GM19351 (cell line): ENCODE measurements around the gene ASTL.
A peak's percentile ranks its signal among the peaks of the same experiment; 100 is the strongest.

Experiments
- ATAC-seq: cut with Tn5 transposase; IDR thresholded peaks from one replicate; pipeline ENCODE4 v1.9.1; 2021; ENCODE audit warnings: mild to moderate bottlenecking, moderate library complexity; ENCODE audit not compliant: unreplicated experiment

The ASTL gene

DNA sequence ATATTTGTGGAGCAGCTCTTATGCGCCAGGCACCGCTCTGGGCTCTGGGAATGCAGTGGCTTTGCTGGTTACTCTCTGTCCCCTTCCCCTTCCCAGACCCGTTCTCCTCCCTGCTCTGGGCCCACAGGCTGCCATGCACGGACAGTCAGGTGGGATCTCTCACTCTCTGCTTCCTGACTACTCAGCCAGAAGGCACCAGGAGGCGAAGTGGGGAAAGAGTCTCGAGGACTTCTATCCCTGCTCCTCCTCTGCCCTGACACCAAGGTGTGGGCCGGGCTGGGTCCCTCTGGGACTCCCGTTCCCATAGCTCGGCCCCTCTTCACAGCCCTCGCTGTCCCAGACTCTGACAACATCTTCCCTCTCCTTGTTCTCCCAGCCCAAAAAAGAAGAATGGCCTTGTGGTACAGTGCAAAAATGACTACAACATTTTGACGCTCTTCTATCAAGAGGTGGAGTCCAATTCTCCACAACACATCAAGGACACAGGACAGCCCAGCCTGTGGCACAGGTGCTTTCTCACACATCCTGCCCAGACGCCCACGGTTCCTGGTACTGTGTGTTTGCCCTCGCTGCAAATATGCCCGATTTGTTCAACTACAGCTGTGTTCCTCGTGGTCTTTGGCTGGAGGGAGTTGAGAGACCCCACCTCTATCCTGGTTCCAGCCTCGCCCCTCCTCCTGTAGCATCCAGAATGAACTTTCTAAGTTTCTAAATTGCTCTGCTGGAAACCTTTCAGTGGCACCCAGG is 21.0 kb upstream of the ASTL start:
- ATAC-seq = no peak

DNA sequence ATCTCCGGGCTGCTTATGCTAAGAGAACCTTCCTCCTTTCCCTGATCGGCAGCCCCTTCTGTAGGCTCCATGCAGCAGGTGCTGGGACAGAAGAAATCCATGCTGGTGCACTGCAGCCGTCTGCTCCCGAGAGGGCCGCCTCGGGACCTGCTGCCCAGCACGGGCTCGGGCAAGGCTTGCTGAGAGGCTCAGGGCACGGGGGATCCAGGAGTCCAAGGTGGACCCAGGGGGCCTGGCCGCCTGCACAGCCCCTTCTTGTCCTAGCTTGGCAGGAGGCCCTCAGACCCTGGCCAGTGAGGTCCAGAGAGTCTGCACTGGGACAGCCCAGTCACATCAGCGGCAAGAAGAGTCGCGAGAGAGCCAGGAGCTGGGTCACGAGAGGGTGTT is 20.2 kb upstream of the ASTL start:
- ATAC-seq = no peak

DNA sequence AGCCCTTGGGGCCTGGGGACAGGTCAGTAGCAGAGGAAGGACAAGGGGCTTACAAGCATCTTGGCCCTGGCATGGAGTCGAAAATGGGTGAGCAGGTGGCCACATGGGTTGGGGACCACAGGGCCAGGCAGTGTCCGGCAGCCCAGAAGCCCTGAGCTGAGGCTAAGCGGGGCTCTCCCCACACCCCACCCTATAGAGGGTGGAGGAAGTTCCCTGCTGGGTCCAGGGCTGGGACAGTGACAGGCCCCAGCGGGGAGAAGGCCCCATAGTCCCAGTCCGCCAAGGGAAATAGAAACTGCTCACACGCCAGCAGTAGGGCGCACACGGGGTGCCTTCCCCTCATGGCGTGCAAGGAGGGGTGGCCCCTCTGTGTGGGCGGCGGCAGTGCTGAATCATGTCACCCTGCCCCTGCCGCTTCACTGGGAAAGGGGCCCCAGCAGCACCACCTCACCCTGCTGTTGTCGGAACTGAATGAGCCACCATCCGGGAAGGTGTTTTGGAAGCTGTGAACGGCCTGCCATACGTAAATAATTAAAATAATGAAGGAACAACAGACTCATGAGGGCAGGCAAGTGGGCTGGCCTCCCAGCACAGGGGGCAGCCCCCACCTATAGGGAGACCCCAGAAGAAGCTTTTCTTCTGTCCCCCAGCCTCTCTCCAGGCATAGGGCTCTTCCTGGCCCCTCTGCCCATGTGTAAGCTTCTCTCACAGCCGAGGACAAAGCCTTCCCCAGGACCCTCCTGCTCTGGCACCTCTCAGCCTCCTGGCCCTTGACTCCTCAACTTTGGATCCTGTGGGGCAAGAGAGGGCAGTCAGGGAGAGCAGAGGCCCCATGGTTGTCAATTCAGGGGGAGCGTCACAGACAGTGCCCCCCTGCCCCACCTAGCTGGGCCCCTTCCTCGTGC is 19.6 kb upstream of the ASTL start:
- ATAC-seq = peak; percentile 63

DNA sequence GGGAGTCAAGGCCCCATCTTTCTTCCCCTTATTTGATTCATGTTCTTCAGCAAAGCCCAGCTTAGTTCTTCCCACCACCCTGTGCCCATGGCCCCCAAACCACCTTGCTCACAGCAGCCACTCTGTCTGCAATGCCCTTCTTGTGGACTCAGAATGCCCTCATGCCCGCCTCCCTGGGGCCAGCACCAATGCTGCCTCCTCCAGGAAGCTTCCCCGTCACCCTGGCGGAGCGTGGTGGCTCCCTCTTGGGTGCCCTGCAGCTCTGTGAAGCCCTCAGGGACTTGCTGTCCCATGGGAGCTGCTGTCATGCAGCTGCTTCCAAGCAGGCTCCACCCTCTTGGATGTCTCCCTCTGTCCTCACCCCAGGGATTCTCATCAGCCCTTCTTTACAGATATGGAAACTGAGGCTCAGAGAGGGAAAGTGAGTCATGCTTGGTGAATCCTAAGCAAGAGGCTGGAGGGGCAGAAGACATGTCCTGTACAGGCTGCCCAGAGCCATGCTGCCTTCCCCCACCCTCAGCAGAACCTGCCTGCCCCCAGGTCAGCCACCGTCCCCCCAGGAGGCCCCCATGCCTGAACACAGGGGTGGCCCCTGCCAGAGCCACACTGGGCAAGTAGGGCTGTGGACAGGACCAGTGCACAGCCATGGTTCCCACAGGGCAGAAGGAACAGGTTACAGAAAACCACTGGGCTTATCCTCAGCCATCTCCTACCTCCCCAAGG is 18.8 kb upstream of the ASTL start:
- peak; percentile 23 for ATAC-seq

DNA sequence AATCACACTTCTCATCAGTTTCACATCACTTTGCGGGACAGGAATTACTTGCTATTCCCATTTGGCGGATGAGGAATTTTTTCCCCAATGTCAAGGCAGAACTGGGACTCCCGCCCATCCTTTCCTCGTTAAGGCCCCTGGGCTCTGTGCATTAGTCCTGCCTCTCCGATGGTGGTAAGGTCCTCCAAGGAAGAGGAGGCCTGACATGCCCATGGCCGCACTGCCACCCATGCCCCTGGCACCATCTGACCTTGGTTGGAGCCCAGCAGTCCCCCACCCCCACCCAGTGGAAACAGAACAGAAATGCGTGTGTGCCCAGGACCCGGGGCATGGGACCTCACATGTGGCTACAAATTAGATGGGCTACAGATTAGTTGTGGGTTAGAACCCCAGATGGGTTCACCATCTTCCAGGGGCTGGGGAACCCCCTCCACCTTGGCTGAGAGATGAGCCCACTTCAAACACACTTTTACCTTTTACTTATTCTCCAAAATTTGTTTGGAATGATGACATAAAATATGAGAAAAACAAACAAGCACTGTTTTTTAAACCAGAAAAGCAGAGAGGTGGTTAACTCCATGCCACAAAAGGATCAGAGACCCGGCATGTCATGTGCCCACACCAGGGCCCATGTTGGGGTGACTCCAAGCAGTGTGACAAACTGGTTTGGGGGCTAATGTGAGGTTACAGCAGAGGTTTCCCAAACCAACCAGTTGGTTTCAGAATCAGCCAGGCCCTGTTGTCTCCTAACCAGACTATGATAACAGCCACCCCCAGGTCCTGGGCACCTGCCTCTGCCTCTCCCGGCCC is 17.9 kb upstream of the ASTL start:
- no peak for ATAC-seq

DNA sequence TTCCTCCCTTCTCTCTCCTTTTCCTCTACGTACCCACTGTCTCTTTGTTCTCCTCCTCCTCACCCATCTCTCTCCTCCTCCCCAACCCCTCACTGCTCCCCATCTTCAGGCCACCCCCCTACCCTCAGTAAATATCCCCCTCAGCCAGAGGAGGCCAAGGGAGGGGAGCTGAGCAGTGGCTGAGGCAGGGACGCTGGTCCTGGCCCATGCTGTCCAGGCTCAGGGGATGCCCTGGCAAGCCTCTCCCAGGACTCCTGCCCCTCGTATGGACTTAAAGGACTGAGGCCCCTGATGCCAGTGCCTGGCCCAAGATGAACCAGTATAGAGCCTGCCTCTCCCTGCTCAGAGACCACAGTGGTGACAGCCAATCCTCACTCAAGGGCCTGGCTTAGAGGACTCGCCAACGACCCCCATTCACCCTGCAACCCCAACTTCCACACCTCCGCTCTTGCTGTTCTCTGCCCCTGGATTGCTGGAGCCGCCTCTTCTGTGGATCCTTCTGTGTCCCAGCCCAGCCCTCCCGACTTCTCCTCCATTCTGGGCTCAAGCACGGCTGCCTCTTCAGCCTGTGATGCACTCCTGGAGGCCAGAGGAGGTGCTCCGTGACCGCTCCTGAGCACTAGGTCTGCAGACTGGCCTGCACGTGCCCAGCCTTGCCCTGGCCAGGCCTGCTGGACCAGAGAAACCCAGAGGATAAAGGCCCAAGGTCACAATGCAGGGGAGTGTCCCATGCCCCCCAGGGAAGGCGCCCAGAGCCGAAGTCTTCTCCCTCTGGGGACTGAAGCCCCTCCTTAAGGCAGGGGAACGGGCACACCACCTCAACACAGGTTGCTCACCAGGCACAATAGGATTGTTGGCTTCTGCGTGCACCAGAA is 16.4 kb upstream of the ASTL start:
- no peak for ATAC-seq

DNA sequence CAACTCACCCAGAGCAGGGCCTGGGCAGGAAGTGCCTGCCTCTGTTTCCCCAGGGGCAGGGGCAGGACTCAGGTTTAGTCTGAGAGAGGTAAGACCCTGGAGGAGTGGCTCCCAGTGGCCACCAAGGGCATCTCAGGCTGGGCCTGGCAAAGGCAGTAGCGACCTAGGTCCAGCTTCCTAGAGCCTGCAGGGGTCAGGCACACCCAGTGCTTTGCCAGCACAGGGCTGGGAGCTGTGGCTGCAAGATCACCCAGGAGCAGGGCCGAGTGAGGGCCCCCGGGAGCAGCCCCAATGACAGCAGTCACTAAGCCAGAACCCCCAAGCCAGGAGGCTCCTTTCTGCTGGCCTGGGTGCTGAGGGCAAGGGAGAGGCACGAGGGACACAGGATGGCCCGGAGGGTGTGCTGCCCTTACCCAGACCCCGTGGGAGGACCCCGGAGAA is 15.7 kb upstream of the ASTL start:
- ATAC-seq = no peak

DNA sequence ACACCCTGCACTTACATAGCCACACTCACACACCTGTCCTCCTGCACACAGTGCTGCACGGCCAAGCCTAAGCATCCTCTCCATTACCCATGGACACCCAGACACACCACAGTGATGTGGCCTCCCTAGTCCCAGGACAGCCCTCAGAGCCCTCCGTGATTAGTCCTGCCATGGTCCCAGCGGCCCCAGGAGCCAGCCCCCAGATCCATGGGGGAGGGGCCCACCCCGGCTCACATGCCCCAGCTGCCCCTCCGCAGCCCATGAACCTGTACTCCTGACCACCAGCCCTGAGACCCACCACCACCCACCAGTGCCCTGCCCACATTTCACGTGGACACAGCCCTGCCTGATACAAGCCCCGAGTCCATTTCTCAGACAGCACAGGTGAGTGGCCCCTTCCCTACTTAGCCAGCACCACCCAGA is 15.0 kb upstream of the ASTL start:
- ATAC-seq = no peak

DNA sequence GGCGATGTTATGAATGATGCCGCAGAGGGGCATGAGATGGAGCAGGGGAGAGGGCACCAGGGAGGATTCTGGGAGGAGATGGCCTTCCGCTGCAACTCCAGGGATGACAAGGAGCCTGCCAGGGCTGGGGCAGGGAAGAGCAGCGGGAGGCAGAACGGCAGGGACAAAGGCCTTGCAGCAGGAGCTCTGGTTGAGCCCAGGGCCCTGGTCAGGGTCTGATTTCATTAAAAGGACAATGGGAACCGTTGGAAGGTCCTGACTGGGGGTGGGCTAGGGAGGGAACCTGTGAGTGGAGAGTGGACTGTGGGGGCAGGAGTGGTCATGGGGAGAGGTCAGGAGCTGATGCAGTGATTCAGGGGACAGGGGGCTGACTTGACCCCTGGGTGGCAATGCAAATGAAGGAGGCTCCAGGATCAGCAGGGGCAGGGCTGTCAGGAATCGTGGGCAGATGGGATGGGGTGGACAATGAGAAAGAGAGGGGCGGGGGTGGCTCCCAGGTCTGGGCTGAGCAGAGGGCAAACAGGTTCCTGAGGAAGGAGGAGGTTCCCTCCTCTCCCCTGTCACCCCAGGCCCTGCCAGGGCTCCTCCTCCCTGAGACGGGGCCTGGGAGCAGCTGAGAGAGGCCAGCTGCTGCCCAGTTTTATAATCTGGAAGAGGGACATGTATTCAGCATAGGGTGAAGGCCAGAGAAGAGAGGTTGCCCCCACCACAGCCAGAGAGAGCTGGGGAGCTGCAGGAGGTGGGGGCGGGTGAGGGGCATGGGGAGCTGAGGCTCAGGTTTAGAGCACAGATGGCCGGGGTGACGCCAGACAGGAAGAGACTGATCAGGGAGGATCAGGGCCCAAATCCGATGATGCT is 14.2 kb upstream of the ASTL start:
- ATAC-seq = no peak

DNA sequence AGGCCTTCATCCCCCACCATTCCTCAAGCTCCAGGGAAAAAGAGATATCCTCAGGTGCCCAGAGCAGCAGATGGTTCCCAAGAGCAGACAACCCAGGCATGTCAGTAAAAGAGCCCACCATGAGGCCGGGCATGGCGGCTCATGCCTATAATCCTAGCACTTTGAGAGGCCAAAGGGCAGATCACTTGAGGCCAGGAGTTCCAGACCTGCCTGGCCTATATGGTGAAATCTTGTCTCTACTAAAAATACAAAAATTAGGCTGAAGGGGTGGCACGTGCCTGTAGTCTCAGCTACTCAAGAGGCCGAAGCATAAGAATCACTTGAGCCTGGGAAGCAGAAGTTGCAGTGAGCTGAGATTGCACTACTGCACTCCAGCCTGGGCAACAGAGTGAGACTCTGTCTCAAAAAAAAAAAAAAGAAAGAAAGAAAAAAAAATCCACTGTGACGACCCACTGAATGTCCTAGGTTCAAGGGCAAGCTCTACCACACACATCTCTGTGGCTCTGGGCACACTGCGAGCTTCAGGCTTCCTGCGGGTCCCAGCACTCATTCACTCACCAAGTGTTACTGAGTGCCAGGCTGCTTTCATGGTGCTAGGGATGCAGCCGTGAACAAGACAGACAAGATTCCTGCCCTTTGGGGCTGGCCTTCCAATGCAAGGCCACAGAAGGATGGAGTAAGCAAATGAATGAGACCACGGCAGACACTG is 13.4 kb upstream of the ASTL start:
- no peak for ATAC-seq

DNA sequence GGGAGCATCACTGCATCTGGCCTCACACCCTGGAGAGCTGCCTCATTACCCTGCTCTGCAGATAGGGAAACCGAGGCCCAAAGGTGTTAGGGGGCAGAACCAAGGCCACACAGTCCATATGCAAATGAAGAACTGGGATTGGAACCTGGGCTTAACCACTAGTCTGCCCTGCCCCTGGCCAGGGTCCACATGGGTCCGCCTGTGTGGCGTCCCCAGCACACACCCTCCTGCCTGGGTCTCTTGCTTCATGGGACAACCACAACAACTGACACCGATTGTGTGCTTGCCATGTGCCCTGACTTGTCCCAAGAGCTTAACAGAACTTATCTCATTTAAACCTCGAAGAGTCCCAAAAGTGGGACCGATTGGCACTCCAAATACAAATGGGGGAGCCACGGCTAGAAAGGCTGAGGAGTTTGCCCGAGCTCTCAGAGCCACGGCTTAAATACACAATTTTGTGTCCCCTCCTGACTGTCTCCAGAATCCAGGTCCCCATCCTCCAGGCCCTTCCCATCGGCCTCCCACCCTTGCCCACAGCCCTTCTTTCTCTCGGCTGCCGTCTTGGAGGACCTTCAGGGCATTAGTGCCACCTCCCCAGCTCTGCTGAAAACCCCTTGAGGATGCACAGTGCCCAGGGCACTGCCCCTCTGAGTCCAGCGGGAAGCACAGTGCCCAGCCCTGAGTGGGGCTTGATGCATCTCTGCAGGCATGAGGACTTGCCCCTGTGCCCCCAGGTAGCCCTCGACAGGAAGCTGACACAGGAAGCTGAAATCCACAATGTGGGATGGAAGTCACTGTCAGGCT is 12.7 kb upstream of the ASTL start:
- ATAC-seq = no peak

DNA sequence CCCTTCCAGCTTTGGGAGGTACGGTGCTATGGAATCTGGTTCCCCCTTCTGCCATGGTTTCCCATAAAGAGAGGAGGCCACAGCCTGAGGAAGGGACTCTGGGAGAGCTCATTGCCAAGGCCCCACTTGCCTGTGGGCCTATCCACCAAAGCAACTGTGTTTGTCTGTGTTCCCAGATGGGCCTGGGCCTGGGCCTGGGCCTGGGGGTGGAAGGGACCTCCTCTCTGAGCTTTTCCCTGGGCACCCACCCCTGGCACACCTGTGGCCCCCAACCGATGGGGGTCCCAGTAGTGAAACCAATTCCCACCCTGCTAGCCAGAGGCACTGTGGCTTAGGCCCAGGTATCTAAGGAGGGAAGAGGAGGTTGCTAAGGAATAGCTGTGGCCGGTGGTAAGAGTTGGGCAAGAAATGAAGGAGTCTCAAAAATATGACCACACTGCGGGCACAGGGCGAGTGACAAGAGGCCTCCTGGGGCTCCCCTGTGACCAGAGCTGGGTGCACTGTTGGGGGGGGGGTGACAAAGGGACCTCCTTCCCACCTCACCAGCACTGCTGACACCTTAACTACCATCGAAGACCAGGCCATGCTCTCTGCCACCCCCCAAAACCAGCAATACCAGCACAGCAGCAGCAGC is 11.8 kb upstream of the ASTL start:
- no peak for ATAC-seq

DNA sequence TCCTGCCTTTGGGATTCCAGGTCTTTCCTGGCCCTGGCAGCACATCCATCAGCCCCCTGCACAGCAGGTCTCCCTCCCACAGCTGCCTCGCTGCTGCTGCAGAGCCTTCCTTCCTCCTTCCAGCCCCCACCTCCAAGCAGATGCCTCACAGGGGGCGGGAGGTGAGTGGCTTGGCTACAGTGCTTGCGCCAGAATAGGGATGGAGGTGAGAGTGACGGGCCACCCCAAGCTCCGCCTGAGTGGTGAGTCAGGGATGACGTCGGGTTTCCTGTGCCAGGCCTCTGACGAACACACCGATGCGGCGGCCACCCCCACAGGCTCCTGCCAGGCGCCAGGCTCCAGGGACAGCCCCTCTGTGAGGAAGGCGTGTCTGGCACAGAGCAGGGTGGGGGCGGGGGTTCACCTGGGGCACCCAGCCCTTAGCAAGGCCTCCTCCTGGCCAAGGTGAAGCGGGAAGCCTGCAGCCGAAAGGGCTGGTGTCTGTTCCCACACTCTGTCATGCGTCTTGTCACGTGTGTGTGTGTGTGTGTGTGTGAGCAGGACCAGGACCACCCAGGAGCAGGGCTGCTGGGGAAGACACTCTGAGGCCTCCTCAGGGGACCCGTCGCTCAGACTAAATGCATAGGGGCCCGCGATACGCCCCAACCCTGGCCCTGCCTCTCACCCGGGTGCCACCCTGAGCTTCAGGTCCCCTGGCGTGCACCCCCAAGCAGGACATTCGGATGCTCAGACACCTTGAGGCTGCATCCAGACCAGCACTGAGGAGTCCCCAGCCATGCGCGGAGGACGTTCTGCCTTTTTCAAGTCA is 10.3 kb upstream of the ASTL start:
- ATAC-seq = peak; percentile 38

DNA sequence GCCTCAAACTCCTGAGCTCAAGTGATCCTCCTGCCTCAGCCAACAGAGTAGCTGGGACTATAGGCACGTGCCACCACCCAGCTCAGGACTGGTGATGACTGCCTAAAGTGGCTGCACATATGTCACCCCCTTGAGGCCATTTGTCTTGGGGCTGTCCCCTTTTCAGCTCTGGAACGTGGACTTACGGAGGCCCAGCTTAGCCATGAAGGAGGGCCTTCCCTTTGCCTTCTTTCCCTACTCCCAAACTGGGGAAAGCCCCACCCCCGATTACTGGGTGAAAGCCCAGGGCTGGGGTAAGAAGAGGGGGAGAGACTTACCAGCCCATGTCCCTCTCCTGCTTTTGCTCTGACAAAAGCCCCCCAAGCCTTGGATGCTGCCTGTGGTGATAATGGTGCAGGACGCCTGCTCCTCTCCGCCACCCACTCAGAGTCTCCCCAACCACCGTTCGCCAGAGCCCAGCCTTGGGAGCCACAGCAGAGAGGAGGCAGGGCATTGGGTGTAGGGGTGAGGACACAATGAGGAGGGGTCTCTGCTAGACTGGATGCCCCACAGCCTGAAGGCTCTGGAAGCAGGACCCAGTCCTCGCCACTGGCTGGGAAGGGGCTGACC is 9.4 kb upstream of the ASTL start:
- ATAC-seq = no peak

DNA sequence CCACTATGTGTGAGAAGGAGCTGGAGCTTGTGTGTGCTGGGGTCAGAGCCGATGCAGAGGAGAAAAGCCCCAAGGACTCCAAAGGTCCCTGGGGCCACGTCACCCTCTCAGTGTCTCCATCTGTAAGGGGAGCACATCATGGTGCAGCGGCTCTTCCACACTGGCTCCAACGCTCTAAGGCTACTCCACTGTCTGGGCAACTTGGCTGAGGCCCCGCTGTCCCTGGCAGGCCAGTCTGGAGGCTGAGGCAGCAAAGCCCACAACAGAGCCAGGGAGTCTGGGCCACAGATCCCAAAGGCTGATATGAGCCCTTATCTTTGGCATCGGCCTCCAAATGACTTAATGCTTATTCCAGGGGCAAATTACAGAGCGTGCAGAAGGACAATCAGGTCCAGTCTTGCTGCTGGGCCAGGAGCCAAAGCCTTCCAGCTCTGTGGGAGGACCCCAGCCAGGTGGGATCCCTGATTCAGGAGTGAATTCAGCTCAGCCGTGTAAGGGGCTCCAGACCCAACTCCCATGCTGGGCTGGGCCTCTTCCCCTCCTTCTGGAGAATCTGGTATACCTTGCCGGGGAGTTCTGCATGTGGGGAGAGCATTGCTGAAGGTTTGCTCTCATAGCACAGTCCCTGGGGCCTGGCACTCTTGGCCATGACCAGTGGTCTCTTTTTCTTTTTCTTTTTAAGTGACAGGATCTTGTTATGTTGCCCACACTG is 8.7 kb upstream of the ASTL start:
- ATAC-seq = no peak
